ENCODE measurements around the gene PLEKHA7.

Gene PLEKHA7

DNA sequence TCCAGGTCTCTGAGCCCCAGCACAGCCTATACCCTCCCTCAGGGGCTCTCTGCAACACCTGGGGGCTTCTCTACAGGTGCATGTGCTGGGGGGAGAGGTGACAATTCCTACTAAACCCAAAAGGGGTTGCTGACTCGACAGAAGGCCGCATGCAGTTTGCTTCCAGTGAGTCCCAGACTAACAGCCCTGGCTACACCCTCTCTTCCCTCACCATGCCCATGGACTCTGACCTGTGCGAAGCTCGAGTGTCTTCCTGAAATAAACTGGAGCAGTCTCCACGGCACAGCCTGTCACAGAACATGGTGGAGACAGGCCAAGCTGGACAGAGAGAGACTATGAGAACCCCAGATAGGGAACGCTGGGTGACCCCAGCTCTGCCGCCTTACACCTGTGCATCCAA is 16.6 kb downstream of the PLEKHA7 start:
- no peak overlapping the region for H3K4me3 ChIP-seq (ENCODE audit: low read length)
- TF ChIP-seq, protein P1, sequence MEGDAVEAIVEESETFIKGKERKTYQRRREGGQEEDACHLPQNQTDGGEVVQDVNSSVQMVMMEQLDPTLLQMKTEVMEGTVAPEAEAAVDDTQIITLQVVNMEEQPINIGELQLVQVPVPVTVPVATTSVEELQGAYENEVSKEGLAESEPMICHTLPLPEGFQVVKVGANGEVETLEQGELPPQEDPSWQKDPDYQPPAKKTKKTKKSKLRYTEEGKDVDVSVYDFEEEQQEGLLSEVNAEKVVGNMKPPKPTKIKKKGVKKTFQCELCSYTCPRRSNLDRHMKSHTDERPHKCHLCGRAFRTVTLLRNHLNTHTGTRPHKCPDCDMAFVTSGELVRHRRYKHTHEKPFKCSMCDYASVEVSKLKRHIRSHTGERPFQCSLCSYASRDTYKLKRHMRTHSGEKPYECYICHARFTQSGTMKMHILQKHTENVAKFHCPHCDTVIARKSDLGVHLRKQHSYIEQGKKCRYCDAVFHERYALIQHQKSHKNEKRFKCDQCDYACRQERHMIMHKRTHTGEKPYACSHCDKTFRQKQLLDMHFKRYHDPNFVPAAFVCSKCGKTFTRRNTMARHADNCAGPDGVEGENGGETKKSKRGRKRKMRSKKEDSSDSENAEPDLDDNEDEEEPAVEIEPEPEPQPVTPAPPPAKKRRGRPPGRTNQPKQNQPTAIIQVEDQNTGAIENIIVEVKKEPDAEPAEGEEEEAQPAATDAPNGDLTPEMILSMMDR (conservative IDR thresholded peaks at IDR 0.05; ENCODE audit: low read length), result no peak
- DNase-seq (ENCODE audit: low read depth), result no peak

DNA sequence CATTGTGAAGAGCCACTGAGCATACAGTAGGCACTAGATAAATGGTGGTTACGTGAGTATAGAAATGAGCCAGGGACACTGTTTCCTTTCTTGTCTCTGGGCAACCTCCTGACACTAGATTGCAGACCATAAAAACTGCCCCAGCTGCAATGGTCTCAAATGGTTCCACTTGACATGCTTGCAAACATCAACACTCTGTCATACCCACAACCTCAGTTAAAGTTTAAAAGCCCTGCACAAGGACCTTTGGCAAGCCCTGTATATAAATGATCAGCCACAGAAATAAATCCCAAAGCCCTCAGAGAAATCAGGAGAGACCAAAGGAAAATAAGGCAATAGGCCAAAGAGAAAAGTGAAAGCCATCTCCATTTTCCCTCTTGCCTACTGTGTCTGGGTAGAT is 20.7 kb downstream of the PLEKHA7 start:
- TF ChIP-seq, protein P1 (conservative IDR thresholded peaks at IDR 0.05; ENCODE audit: low read length), result no peak
- H3K4me3 ChIP-seq (ENCODE audit: low read length), result no peak overlapping the region
- no peak for DNase-seq (ENCODE audit: low read depth)

DNA sequence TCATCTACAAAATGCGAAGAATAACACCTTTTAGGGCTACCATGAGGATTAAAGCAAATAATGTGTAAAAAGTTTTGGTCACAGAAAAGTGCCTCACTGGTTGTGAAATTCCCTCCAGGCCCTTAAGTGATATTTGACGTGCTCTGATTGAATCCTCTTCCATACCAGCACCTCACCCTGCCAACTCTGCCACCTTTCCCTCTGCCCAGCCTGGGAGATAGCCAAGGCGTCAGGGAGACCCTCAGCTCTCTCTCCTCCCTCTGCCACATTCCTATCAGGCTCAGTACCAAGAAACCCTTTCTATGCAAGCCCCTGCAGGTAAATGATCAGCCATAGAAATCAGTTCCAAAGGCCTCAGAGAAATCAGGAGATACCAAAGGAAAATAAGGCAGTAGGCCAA is 21.4 kb downstream of the PLEKHA7 start:
- no peak for DNase-seq (ENCODE audit: low read depth)
- no peak overlapping the region for H3K4me3 ChIP-seq (ENCODE audit: low read length)
- TF ChIP-seq, protein P1 (conservative IDR thresholded peaks at IDR 0.05; ENCODE audit: low read length), result no peak

DNA sequence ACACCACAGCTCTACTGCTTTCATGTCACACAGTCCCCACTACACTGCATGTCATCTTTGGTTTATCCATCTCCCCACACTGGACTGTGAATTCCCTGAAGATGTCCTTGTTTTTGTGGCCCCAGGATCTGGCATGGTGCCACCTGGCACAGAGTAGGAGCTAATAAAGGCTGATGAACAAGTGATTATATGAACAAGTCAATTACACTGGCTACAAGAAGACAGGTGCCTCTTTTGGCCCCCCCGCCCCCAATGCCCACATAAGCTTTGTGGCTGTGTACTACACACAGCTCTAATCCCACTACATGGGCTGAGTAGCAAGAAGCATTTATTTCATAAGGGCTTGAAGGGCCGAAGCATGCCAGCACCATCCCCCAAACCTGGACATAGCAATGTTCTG is 24.7 kb downstream of the PLEKHA7 start:
- DNase-seq (ENCODE audit: low read depth), result no peak
- TF ChIP-seq, protein P1 (conservative IDR thresholded peaks at IDR 0.05; ENCODE audit: low read length), result no peak
- no peak overlapping the region for H3K4me3 ChIP-seq (ENCODE audit: low read length)

DNA sequence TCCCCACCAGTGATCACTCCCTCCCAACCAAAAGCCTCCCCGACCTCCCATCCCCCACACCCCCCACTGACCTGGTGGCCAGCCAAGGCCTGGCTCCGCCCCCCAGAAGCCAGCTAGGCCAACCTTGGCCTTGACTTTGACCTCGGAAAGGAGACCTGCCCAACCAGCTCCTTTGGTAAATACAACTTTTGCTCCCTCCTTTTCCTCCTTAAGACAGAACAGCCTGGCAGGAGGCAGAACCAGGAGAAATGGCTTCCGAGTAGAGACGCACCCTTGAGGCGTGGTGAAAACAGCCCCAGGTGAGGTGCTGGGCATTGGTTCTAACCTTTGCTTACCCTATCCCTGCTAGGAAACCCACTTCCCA is 27.0 kb downstream of the PLEKHA7 start:
- TF ChIP-seq, protein P1 (conservative IDR thresholded peaks at IDR 0.05; ENCODE audit: low read length), result no peak
- no peak overlapping the region for H3K4me3 ChIP-seq (ENCODE audit: low read length)
- no peak for DNase-seq (ENCODE audit: low read depth)

DNA sequence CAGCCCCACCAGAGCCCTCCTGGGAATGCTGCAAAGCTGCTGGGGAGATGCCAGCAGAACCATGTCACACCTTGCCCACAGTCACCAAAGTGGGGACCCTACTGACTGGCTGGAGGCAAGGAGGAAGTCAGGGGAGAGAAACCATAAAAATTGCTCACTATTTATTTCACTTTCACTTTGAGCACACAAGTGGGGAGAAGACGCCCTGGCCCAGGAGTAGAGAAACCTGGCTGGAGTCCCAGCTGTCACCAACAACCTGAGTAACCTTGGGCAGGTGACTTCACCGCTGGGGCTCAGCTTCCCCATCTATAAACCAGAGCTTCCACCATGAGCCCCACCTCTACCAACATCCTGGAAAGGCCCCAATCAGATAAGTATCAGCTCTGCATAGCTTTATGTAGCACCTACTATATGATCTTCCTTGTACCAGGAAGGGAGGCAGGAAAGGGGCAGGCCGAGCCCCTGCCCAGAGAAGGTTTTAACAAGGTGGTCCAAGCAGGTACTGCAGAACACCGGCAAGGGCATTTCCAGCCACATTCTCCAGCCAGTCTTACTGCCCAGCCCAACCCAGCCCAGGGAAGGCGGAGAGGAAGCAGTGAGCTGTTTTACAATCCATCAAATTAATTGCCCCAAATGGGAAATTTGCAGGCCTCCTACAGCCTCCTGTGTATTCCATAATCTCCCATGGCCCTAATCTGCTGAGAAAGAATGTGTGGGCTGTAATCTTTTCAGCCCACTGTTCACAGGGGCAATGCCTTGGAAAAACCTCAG is 27.6 kb downstream of the PLEKHA7 start:
- no peak for DNase-seq (ENCODE audit: low read depth)
- H3K4me3 ChIP-seq (ENCODE audit: low read length), result no peak overlapping the region

DNA sequence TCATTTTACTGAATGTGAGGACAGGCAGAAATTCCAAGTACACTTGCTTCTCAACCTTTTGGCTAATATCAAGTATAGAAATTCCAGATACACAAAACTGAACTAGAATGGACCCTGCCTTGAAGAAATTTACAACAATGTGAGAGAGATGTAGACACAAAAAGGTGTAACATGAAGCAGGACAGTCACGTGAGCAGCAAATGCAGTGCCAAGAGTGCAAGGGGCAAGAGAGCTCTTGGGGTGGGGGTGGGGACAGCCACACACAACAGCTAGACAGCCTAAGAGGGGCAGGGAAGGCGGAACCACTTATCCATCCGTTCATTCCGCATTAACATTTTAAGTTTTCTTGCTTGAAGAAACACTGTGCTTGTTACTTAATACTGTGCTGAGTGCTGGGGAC is 28.9 kb downstream of the PLEKHA7 start:
- H3K4me3 ChIP-seq (ENCODE audit: low read length), result no peak overlapping the region
- DNase-seq (ENCODE audit: low read depth), result no peak
- TF ChIP-seq, protein P1 (conservative IDR thresholded peaks at IDR 0.05; ENCODE audit: low read length), result no peak

More for the DNA sequence above, 27.6 kb downstream of the PLEKHA7 start:
- TF ChIP-seq, protein P1 (conservative IDR thresholded peaks at IDR 0.05; ENCODE audit: low read length), result no peak

Data from AG10803 (cell line).